SU-DHL-6 (cell line): ENCODE data around the gene MRPS15.

Experiments used
- H2AFZ ChIP-seq: fragments of 200-600 bp; sonication (generic); 2 replicates; pipeline ENCODE4 v1.6.1; 2014; ENCODE audit warnings: low read depth, mild to moderate bottlenecking, moderate library complexity, mixed read lengths, antibody characterized with exemption, low read length; ENCODE audit not compliant: severe bottlenecking
- H3F3A ChIP-seq: fragments of 200-600 bp; shearing (Covaris generic); 2 replicates; pipeline ENCODE4 v1.6.0; 2016; ENCODE audit warnings: antibody characterized with exemption, mild to moderate bottlenecking; ENCODE audit not compliant: insufficient read depth
- H3K27ac ChIP-seq: fragments of 200-600 bp; sonication (generic); 2 replicates; pipeline ENCODE4 v1.5.1; 2016; ENCODE audit warnings: low read depth, mild to moderate bottlenecking, low read length, moderate library complexity, mixed read lengths
- H3K27me3 ChIP-seq: fragments of 200-600 bp; sonication (generic), shearing (Covaris generic); 2 replicates; pipeline ENCODE4 v1.6.0; 2014; ENCODE audit warnings: mild to moderate bottlenecking, low read length
- H3K36me3 ChIP-seq: fragments of 200-600 bp; sonication (generic); 2 replicates; pipeline ENCODE4 v1.6.1; 2014; ENCODE audit warnings: mild to moderate bottlenecking, low read length, mixed read lengths
- H3K4me2 ChIP-seq: fragments of 300-600, 200-600 bp; shearing (Covaris generic), sonication (generic); 2 replicates; pipeline ENCODE4 v1.6.0; 2014; ENCODE audit warnings: low read length, low read depth, mild to moderate bottlenecking; ENCODE audit not compliant: poor library complexity, severe bottlenecking
- H3K4me3 ChIP-seq: fragments of 200-600 bp; sonication (generic); 2 replicates; pipeline ENCODE4 v1.5.1; 2014; ENCODE audit warnings: antibody characterized with exemption, low read length, mild to moderate bottlenecking, mixed read lengths; ENCODE audit not compliant: insufficient read depth, poor library complexity, severe bottlenecking
- H3K79me2 ChIP-seq: fragments of 200-600 bp; sonication (generic); 2 replicates; pipeline ENCODE4 v1.6.1; 2014; ENCODE audit warnings: mild to moderate bottlenecking, low read length, moderate library complexity; ENCODE audit not compliant: insufficient read depth
- H3K9ac ChIP-seq: fragments of 200-600 bp; sonication (generic); 2 replicates; pipeline ENCODE4 v1.7.0; 2014; ENCODE audit warnings: mild to moderate bottlenecking, low read length
- H3K9me2 ChIP-seq: fragments of 200-600 bp; sonication (generic); replicated peaks from 2 replicates; pipeline ENCODE4 v1.6.1; 2014; ENCODE audit warnings: low read length; ENCODE audit not compliant: insufficient read depth
- H3K9me3 ChIP-seq: fragments of 200-600 bp; sonication (generic); 2 replicates; pipeline ENCODE4 v1.6.1; 2014; ENCODE audit warnings: low read length, mixed read lengths; ENCODE audit not compliant: insufficient read depth
- H4K20me1 ChIP-seq: fragments of 200-600 bp; sonication (generic); 2 replicates; pipeline ENCODE4 v1.6.1; 2014; ENCODE audit warnings: low read depth, mild to moderate bottlenecking, antibody characterized with exemption, low read length, moderate library complexity, mixed read lengths
- EZH2phosphoT487 ChIP-seq: fragments of 200-600 bp; sonication (generic), shearing (Covaris generic); conservative IDR thresholded peaks from 2 replicates; pipeline ENCODE4 v1.6.1; 2018; ENCODE audit warnings: mild to moderate bottlenecking, antibody characterized with exemption, low read length, moderate library complexity, mixed read lengths
- TF ChIP-seq, protein P1 (sequence below): fragments of 200-600 bp; sonication (generic); IDR thresholded peaks from one replicate; pipeline ENCODE4 v1.5.1; 2017; ENCODE audit warnings: antibody characterized with exemption, mild to moderate bottlenecking, low read length, moderate library complexity; ENCODE audit not compliant: insufficient read depth, poor library complexity, severe bottlenecking

Gene MRPS15

DNA sequence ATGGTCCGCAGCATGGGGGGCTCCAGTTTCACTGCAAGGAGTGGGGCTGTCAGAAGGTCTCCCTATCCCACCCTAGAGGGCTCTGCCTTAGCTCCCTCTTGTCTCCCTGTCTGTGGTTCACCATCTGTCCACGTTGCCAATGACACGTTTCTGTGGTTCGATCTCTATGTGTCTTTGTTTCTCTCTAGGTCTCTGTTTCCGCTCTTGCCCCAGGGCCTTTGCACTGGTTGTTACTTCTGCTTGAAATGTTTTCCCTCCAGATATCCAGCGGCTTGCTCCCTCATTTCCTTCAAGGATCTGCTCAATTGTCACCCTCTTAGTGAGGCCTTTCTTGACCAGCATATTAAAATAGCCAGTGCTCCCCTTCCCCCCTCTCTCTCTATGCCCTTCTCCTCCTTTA, 8.5 kb upstream of the MRPS15 start:
- H3K27me3 ChIP-seq, result no peaks in the 10 kb centered on the region
- no peak overlapping the region for H3K9ac ChIP-seq
- no peaks in the 10 kb centered on the region for H3K36me3 ChIP-seq
- no peaks in the 10 kb centered on the region for H3K9me3 ChIP-seq
- TF ChIP-seq, protein P1, sequence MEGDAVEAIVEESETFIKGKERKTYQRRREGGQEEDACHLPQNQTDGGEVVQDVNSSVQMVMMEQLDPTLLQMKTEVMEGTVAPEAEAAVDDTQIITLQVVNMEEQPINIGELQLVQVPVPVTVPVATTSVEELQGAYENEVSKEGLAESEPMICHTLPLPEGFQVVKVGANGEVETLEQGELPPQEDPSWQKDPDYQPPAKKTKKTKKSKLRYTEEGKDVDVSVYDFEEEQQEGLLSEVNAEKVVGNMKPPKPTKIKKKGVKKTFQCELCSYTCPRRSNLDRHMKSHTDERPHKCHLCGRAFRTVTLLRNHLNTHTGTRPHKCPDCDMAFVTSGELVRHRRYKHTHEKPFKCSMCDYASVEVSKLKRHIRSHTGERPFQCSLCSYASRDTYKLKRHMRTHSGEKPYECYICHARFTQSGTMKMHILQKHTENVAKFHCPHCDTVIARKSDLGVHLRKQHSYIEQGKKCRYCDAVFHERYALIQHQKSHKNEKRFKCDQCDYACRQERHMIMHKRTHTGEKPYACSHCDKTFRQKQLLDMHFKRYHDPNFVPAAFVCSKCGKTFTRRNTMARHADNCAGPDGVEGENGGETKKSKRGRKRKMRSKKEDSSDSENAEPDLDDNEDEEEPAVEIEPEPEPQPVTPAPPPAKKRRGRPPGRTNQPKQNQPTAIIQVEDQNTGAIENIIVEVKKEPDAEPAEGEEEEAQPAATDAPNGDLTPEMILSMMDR, result no peak
- no peak overlapping the region for H3K27ac ChIP-seq
- H3K9me2 ChIP-seq, result no peaks in the 10 kb centered on the region
- no peak overlapping the region for H3K4me3 ChIP-seq
- H3F3A ChIP-seq, result 0 out of 2 replicates have a peak, but pooled peaks cover 3% of the 10 kb centered on the region
- H3K79me2 ChIP-seq, result no peaks in the 10 kb centered on the region
- H2AFZ ChIP-seq, result no peak overlapping the region
- no peaks in the 10 kb centered on the region for H4K20me1 ChIP-seq
- no peak overlapping the region for H3K4me2 ChIP-seq

DNA sequence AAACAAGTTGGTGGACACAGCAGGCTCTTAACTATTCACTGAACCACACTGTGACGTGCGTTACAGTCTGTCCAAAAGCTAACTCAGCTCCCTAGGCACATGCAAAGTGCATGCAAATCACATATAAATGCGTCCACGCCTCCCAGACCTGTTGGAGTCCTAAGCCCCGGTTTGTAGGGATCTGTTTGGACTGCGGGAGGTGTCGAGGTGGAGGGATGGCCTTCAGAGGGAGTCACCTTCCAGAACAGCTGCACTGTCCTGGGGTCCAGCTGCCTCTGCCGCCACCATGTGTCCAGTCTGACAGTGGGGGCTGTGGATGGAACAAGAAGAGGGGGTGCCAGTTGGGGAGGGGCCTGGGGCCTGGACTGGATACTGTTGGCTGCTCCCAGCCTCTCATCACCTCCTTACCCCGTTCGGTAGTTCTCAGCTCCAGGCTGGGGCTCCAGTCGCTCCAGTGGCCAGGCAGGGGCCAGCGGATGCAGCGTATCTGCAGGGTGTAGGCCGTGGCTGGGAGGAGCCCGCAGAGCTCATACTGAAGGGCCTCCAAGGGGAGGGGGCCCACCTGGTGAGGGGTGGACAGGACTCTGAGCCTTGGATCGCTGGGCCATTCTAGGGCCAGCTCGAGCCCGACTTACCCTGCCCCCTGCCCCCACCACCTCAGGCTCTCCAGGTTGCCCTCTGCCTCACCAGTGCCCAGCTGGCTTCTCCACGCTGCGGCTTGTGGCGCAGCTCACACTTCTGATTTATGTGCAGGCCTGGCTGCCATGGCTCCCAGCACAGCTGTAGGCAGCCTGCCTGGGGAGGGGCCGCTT, 7.9 kb upstream of the MRPS15 start:
- H2AFZ ChIP-seq, result no peak overlapping the region
- H3K27me3 ChIP-seq, result no peaks in the 10 kb centered on the region
- no peaks in the 10 kb centered on the region for H3K36me3 ChIP-seq
- no peak overlapping the region for H3K4me2 ChIP-seq
- no peaks in the 10 kb centered on the region for H4K20me1 ChIP-seq
- no peaks in the 10 kb centered on the region for H3K79me2 ChIP-seq
- no peak for TF ChIP-seq EZH2phosphoT487
- no peak overlapping the region for H3K9ac ChIP-seq
- 0 out of 2 replicates have a peak, but pooled peaks cover 3% of the 10 kb centered on the region for H3F3A ChIP-seq
- no peaks in the 10 kb centered on the region for H3K9me2 ChIP-seq
- H3K27ac ChIP-seq, result no peak overlapping the region
- no peaks in the 10 kb centered on the region for H3K9me3 ChIP-seq
- no peak overlapping the region for H3K4me3 ChIP-seq

DNA sequence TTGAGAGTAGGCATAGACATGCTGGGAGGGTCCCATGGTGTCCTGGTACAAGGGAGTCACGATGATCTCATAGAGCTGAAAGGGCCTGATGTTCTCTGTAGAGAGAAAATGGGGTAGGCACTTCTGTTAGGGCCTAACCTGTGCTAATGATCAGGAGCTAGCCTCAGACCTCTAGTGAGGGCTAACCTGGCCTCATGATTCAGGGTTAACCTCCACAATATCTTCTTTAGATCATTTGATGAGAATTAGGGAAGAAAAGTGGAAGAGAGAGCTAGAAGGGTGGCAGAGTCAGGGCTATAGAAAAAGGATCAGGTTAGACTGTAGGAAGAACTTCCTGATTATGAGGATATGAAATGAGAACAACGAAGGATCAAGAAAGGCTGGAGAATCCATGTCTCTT, 5.0 kb upstream of the MRPS15 start:
- H3K9me3 ChIP-seq, result no peaks in the 10 kb centered on the region

More for the DNA sequence above, 5.0 kb upstream of the MRPS15 start:
- H3K27ac ChIP-seq, result no peak overlapping the region
- no peak overlapping the region for H3K4me2 ChIP-seq
- H3F3A ChIP-seq, result no peaks in the 10 kb centered on the region; the same call in 1 of the 2 replicates
- no peak overlapping the region for H2AFZ ChIP-seq
- H3K9ac ChIP-seq, result no peak overlapping the region
- no peaks in the 10 kb centered on the region for H3K27me3 ChIP-seq
- H3K36me3 ChIP-seq, result no peaks in the 10 kb centered on the region
- no peak for TF ChIP-seq EZH2phosphoT487
- TF ChIP-seq, protein P1, result no peak
- no peaks in the 10 kb centered on the region for H3K9me2 ChIP-seq
- H4K20me1 ChIP-seq, result no peaks in the 10 kb centered on the region
- no peak overlapping the region for H3K4me3 ChIP-seq
- H3K79me2 ChIP-seq, result no peaks in the 10 kb centered on the region
